Liver (tissue), 9 donors: Measurements from ENCODE around the gene UGT3A1. TPM values are rescaled to one million over a fixed set of nuclear protein-coding genes. Genes with fewer than 3 reads are reported as not detected.

Source experiments
- DNase-seq: peaks from one replicate; pipeline ENCODE4 v3.0.0-alpha.2; 2017; ENCODE audit warnings: low spot score
- H3K27ac ChIP-seq, 2 donors: one replicate each; pipeline ENCODE4 v1.7.0; 2013; ENCODE audit warnings: inconsistent platforms in 2 of 2, low read length in 2 of 2, control low read depth in 1 of 2, low read depth in 1 of 2, mild to moderate bottlenecking in 1 of 2
- H3K27me3 ChIP-seq, 4 donors: one replicate each; pipeline versions ENCODE4 v1.6.1 to v1.7.0; 2013; ENCODE audit warnings: low read length in 3 of 4, inconsistent platforms in 1 of 4, mild to moderate bottlenecking in 1 of 4, moderate library complexity in 1 of 4; ENCODE audit not compliant: control insufficient read depth in 4 of 4, insufficient read depth in 4 of 4
- H3K36me3 ChIP-seq, 4 donors: one replicate each; pipeline versions ENCODE4 v1.6.1 to v1.7.0; 2013; ENCODE audit warnings: low read length in 3 of 4, mild to moderate bottlenecking in 3 of 4, low read depth in 1 of 4, moderate library complexity in 1 of 4; ENCODE audit not compliant: control insufficient read depth in 4 of 4, insufficient read depth in 3 of 4
- H3K4me1 ChIP-seq, 4 donors: one replicate each; pipeline versions ENCODE4 v1.6.1 to v1.7.0; 2013; ENCODE audit warnings: low read length in 3 of 4, mild to moderate bottlenecking in 3 of 4, moderate library complexity in 1 of 4; ENCODE audit not compliant: control insufficient read depth in 4 of 4, insufficient read depth in 4 of 4
- H3K4me3 ChIP-seq, 3 donors: one replicate each; pipeline versions ENCODE4 v1.6.1 to v1.7.0; 2013; ENCODE audit warnings: low read length in 3 of 3, control low read depth in 1 of 3, low read depth in 1 of 3, mild to moderate bottlenecking in 1 of 3
- H3K9ac ChIP-seq, 2 donors: one replicate each; pipeline ENCODE4 v1.7.0; 2013; ENCODE audit warnings: low read length in 2 of 2, mild to moderate bottlenecking in 2 of 2, moderate library complexity in 2 of 2, control low read depth in 1 of 2, low read depth in 1 of 2
- H3K9me3 ChIP-seq, 4 donors: one replicate each; pipeline versions ENCODE4 v1.6.1 to v1.7.0; 2013; ENCODE audit warnings: low read length in 3 of 4; ENCODE audit not compliant: control insufficient read depth in 4 of 4
- ATF3 ChIP-seq: IDR thresholded peaks from 2 replicates; pipeline ENCODE4 v1.6.1; 2016; ENCODE audit warnings: antibody characterized with exemption
- CTCF ChIP-seq: fragments of 150-350 bp; IDR thresholded peaks from 2 replicates; pipeline ENCODE4 v1.5.1; 2017; ENCODE audit warnings: improper control_type of control experiment, low read depth, low read length; ENCODE audit not compliant: missing input control
- EGR1 ChIP-seq, 2 donors: IDR thresholded peaks; 2 replicates each; pipeline ENCODE4 v1.6.1; 2016 to 2018; ENCODE audit warnings: antibody characterized with exemption in 2 of 2, low read depth in 2 of 2
- FOXA1 ChIP-seq: IDR thresholded peaks from 2 replicates; pipeline ENCODE4 v1.6.1; 2016; ENCODE audit warnings: antibody characterized with exemption
- FOXA2 ChIP-seq: IDR thresholded peaks from 2 replicates; pipeline ENCODE4 v1.6.1; 2016; ENCODE audit warnings: antibody characterized with exemption
- GABPA ChIP-seq, 2 donors: IDR thresholded peaks in 1 of 2; conservative IDR thresholded peaks in 1 of 2; 2 replicates each; pipeline ENCODE4 v1.6.1; 2016; ENCODE audit warnings: antibody characterized with exemption in 2 of 2, mild to moderate bottlenecking in 1 of 2, moderate library complexity in 1 of 2
- HNF4A ChIP-seq, 2 donors: conservative IDR thresholded peaks; 2 replicates each; pipeline ENCODE4 v1.6.1; 2016; ENCODE audit warnings: antibody characterized with exemption in 2 of 2, mild to moderate bottlenecking in 2 of 2
- HNF4G ChIP-seq: IDR thresholded peaks from 2 replicates; pipeline ENCODE4 v1.6.1; 2016; ENCODE audit warnings: antibody characterized with exemption
- JUND ChIP-seq, 2 donors: IDR thresholded peaks; 2 replicates each; pipeline ENCODE4 v1.6.1; 2016; ENCODE audit warnings: antibody characterized with exemption in 2 of 2
- NR2F2 ChIP-seq: IDR thresholded peaks from 2 replicates; pipeline ENCODE4 v1.6.1; 2016; ENCODE audit warnings: antibody characterized with exemption
- RAD21 ChIP-seq, 2 donors: IDR thresholded peaks; 2 replicates each; pipeline ENCODE4 v1.6.1; 2016; ENCODE audit warnings: antibody characterized with exemption in 2 of 2, mild to moderate bottlenecking in 2 of 2
- RXRA ChIP-seq, 2 donors: IDR thresholded peaks; 2 replicates each; pipeline ENCODE4 v1.6.1; 2017 to 2018; ENCODE audit warnings: antibody characterized with exemption in 2 of 2, mild to moderate bottlenecking in 1 of 2
- SP1 ChIP-seq: IDR thresholded peaks from 2 replicates; pipeline ENCODE4 v1.6.1; 2018; ENCODE audit warnings: antibody characterized with exemption, mild to moderate bottlenecking
- TAF1 ChIP-seq: conservative IDR thresholded peaks from 2 replicates; pipeline ENCODE4 v1.6.1; 2016; ENCODE audit warnings: antibody characterized with exemption, mild to moderate bottlenecking
- YY1 ChIP-seq: IDR thresholded peaks from 2 replicates; pipeline ENCODE4 v1.6.1; 2016; ENCODE audit warnings: antibody characterized with exemption, mild to moderate bottlenecking
- WGBS: extraction: QIAGEN DNeasy Blood & Tissue Kit; methylation state at CpG from one replicate; pipeline ENCODE4 v1.1.7; 2013; 5-methylcytosine and 5-hydroxymethylcytosine counted together
- polyA plus RNA-seq, 2 donors: library from polyadenylated mRNA; stranded (reverse) in 1 of 2; unstranded in 1 of 2; fragments of 200-250 nt in 1 of 2; fragments of >200 nt in 1 of 2; fragmentation: Nextera tagmentation in 1 of 2; extraction: Ambion mirVana in 1 of 2; gene quantifications; one replicate each; pipeline versions ENCODE4 v1.2.1 to v1.2.3, GENCODE V29; 2013 to 2015
- total RNA-seq, 2 donors: library from RNA; depleted of rRNA; stranded (reverse); fragments of >200 nt; gene quantifications; one replicate each; pipeline ENCODE4 v1.2.3, GENCODE V29; 2014
- TF ChIP-seq, protein P1 (sequence below): IDR thresholded peaks from 2 replicates; pipeline ENCODE4 v1.6.1; 2016; ENCODE audit warnings: antibody characterized with exemption
- TF ChIP-seq, protein P2 (sequence below): IDR thresholded peaks from 2 replicates; pipeline ENCODE4 v1.6.1; 2016; ENCODE audit warnings: antibody characterized with exemption, mild to moderate bottlenecking
- TF ChIP-seq, protein P3 (sequence below): IDR thresholded peaks from 2 replicates; pipeline ENCODE4 v1.6.1; 2016; ENCODE audit warnings: antibody characterized with exemption
- donor health status: healthy.
- donor health status: healthy.
- donor health status: healthy.
- donor health status: healthy.
- donor health status: healthy.

Gene UGT3A1
- total and polyA plus RNA-seq, 4 donors = 0.28 to 60.6 (median 21.0) TPM

DNA sequence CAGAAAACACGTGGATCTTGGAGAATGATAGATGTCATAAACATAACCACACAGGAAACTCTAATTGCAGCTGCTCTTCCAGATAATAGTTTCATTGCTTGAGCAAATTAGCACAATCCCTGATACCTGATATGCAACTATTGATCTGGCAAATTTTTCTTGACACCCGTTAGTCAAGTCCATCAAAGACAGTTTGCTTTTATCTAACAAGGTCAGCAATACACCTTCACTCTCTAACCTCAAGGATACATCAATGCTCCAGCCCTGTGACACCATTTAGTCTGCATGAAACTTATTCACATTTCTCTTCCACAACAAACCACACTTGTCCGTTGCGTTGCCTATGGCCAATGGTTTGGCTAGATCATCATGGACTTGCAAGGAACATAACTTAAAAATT is 16.6 kb downstream of the UGT3A1 start:
- Histone ChIP-seq H3K4me1 (no peaks in the 10 kb centered on the region), H3K27me3 (no peaks in the 10 kb centered on the region), H3K36me3 (peaks cover 0 to 2% (median 0%) of the 10 kb centered on the region in 4 donors), H3K9ac (no peak overlapping the region), H3K9me3 (no peaks in the 10 kb centered on the region), H3K27ac (no peak overlapping the region), H3K4me3 (no peak overlapping the region)
- TF ChIP-seq, protein P1, sequence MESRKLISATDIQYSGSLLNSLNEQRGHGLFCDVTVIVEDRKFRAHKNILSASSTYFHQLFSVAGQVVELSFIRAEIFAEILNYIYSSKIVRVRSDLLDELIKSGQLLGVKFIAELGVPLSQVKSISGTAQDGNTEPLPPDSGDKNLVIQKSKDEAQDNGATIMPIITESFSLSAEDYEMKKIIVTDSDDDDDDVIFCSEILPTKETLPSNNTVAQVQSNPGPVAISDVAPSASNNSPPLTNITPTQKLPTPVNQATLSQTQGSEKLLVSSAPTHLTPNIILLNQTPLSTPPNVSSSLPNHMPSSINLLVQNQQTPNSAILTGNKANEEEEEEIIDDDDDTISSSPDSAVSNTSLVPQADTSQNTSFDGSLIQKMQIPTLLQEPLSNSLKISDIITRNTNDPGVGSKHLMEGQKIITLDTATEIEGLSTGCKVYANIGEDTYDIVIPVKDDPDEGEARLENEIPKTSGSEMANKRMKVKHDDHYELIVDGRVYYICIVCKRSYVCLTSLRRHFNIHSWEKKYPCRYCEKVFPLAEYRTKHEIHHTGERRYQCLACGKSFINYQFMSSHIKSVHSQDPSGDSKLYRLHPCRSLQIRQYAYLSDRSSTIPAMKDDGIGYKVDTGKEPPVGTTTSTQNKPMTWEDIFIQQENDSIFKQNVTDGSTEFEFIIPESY = no peak
- TF ChIP-seq HNF4A (conservative IDR thresholded peaks at IDR 0.05) (no peak), RAD21 (IDR thresholded peaks at IDR 0.05) (no peak), NR2F2 (no peak), CTCF (no peak), HNF4G (no peak), SP1 (no peak), TAF1 (no peak), FOXA1 (no peak), JUND (IDR thresholded peaks at IDR 0.05) (no peak), FOXA2 (no peak), EGR1 (IDR thresholded peaks at IDR 0.05; ENCODE audit: low read depth in 2 of 2) (no peak), GABPA (IDR thresholded peaks at IDR 0.05 in 1 of 2, conservative IDR thresholded peaks at IDR 0.05 in 1 of 2) (no peak), RXRA (IDR thresholded peaks at IDR 0.05) (no peak), ATF3 (no peak), YY1 (no peak)
- TF ChIP-seq, protein P2, sequence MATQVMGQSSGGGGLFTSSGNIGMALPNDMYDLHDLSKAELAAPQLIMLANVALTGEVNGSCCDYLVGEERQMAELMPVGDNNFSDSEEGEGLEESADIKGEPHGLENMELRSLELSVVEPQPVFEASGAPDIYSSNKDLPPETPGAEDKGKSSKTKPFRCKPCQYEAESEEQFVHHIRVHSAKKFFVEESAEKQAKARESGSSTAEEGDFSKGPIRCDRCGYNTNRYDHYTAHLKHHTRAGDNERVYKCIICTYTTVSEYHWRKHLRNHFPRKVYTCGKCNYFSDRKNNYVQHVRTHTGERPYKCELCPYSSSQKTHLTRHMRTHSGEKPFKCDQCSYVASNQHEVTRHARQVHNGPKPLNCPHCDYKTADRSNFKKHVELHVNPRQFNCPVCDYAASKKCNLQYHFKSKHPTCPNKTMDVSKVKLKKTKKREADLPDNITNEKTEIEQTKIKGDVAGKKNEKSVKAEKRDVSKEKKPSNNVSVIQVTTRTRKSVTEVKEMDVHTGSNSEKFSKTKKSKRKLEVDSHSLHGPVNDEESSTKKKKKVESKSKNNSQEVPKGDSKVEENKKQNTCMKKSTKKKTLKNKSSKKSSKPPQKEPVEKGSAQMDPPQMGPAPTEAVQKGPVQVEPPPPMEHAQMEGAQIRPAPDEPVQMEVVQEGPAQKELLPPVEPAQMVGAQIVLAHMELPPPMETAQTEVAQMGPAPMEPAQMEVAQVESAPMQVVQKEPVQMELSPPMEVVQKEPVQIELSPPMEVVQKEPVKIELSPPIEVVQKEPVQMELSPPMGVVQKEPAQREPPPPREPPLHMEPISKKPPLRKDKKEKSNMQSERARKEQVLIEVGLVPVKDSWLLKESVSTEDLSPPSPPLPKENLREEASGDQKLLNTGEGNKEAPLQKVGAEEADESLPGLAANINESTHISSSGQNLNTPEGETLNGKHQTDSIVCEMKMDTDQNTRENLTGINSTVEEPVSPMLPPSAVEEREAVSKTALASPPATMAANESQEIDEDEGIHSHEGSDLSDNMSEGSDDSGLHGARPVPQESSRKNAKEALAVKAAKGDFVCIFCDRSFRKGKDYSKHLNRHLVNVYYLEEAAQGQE = no peak
- TF ChIP-seq, protein P3, sequence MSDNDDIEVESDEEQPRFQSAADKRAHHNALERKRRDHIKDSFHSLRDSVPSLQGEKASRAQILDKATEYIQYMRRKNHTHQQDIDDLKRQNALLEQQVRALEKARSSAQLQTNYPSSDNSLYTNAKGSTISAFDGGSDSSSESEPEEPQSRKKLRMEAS = no peak
- 82% methylated on average over 4 of the region's 4 CpGs for WGBS
- DNase-seq = no peak

GRCh38 chr5:35971878-35972210 is 19.3 kb downstream of the UGT3A1 start:
- peaks cover 0 to 4% (median 0%) of the 10 kb centered on the region in 4 donors for H3K36me3 ChIP-seq
- no peaks in the 10 kb centered on the region for H3K27me3 ChIP-seq
- 89% methylated on average over 5 of the region's 5 CpGs for WGBS
- H3K4me3 ChIP-seq = no peak overlapping the region
- no peak for DNase-seq
- H3K4me1 ChIP-seq = no peaks in the 10 kb centered on the region
- no peak overlapping the region for H3K9ac ChIP-seq
- no peak overlapping the region for H3K27ac ChIP-seq
- no peaks in the 10 kb centered on the region for H3K9me3 ChIP-seq
- TF ChIP-seq GABPA (IDR thresholded peaks at IDR 0.05 in 1 of 2, conservative IDR thresholded peaks at IDR 0.05 in 1 of 2) (no peak), HNF4A (conservative IDR thresholded peaks at IDR 0.05) (no peak), CTCF (no peak), EGR1 (IDR thresholded peaks at IDR 0.05; ENCODE audit: low read depth in 2 of 2) (no peak), SP1 (no peak), TAF1 (no peak), FOXA2 (no peak), HNF4G (no peak), RAD21 (IDR thresholded peaks at IDR 0.05) (no peak)
- TF ChIP-seq, protein P1 = no peak
- TF ChIP-seq, protein P3 = no peak
